ENCODE results near the gene TMEM126A.
"Not testable (repeated sequence)": the region's sequence is repeated elsewhere in the genome, so short reads cannot be mapped to it uniquely, and the experiment has no call there.

TMEM126A gene

GRCh38 chr11:85647604-85648299 is at the start of gene TMEM126A:
Gene TMEM126A (plus strand): TSS chr11:85647967. CDS start chr11:85650256, 2,289 bp downstream.
- peak; percentile 99 for DNase-seq

- no peak for DNase-seq
These were observed 48.7 kb upstream of the TMEM126A start for GRCh38 chr11:85599083-85599482.

- DNase-seq = no peak
These were observed 45.1 kb upstream of the TMEM126A start for GRCh38 chr11:85602526-85603213.

GRCh38 chr11:85603220-85603619 is 44.5 kb upstream of the TMEM126A start:
- no peak for DNase-seq

- not testable (repeated sequence) for DNase-seq
These were observed 41.5 kb upstream of the TMEM126A start for GRCh38 chr11:85606237-85606636.

GRCh38 chr11:85608621-85609020 is 39.1 kb upstream of the TMEM126A start:
- DNase-seq = not testable (repeated sequence)

- DNase-seq = not testable (repeated sequence)
These were observed 38.5 kb upstream of the TMEM126A start for GRCh38 chr11:85609286-85609685.

GRCh38 chr11:85611643-85612042 is 36.1 kb upstream of the TMEM126A start:
- not testable (repeated sequence) for DNase-seq

- no peak for DNase-seq
These were observed 28.3 kb upstream of the TMEM126A start for GRCh38 chr11:85619499-85619898.

- no peak for DNase-seq
These were observed 27.5 kb upstream of the TMEM126A start for GRCh38 chr11:85620256-85620655.

- peak; percentile 23 for DNase-seq
These were observed 21.3 kb upstream of the TMEM126A start for GRCh38 chr11:85626496-85626895.

GRCh38 chr11:85627332-85627997 is 20.3 kb upstream of the TMEM126A start, which contains the start of gene DLG2:
Gene DLG2 (minus strand): TSS chr11:85627344.
- DNase-seq = peak; percentile 74

- peak; percentile 100 for DNase-seq
These were observed 19.6 kb upstream of the TMEM126A start, which contains the start of gene TMEM126B for GRCh38 chr11:85627998-85628770. Gene TMEM126B (plus strand): TSS chr11:85628593. CDS start chr11:85628608, 15 bp downstream.

- DNase-seq = peak; percentile 77
These were observed 18.9 kb upstream of the TMEM126A start for GRCh38 chr11:85628771-85629341.

- no peak for DNase-seq
These were observed 13.0 kb upstream of the TMEM126A start for GRCh38 chr11:85634747-85635146.

GRCh38 chr11:85643191-85643614 is 4.6 kb upstream of the TMEM126A start:
- no peak for DNase-seq

GRCh38 chr11:85647078-85647477 is 689 bp upstream of the TMEM126A start:
- DNase-seq = peak; percentile 64

- no peak for DNase-seq
These were observed 3.4 kb downstream of the TMEM126A start for GRCh38 chr11:85651118-85651517.

GRCh38 chr11:85652786-85653447 is 5.2 kb downstream of the TMEM126A start:
- no peak for DNase-seq

- not testable (repeated sequence) for DNase-seq
These were observed 6.6 kb downstream of the TMEM126A start for GRCh38 chr11:85654343-85654742.

- DNase-seq = no peak
These were observed 9.0 kb downstream of the TMEM126A start for GRCh38 chr11:85656777-85657176.

- no peak for DNase-seq
These were observed 10.4 kb downstream of the TMEM126A start for GRCh38 chr11:85658180-85658579.

Measured in DMS53 (cell line).